ENCODE results near the gene PRSS50.

DNA sequence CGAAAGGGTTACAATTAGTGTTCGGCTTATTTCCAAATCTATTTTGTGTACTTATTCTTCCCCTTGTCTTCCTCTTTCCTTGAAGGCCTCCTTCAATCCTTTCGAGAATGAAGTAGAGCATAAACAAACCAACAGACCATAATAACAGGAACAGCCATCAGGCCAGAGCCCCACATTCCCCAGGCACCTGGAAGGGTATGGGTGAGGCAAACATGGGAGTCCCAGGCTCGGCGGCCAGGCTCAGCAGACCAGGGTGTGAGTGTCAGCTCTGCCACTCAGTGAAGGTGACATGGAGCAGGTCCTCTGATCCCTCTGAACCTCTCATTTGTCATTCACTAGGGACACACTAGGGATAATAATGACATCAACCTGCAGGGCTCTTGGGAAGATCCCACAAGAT, 38.0 kb downstream of the PRSS50 start:
- TF ChIP-seq, protein P1, sequence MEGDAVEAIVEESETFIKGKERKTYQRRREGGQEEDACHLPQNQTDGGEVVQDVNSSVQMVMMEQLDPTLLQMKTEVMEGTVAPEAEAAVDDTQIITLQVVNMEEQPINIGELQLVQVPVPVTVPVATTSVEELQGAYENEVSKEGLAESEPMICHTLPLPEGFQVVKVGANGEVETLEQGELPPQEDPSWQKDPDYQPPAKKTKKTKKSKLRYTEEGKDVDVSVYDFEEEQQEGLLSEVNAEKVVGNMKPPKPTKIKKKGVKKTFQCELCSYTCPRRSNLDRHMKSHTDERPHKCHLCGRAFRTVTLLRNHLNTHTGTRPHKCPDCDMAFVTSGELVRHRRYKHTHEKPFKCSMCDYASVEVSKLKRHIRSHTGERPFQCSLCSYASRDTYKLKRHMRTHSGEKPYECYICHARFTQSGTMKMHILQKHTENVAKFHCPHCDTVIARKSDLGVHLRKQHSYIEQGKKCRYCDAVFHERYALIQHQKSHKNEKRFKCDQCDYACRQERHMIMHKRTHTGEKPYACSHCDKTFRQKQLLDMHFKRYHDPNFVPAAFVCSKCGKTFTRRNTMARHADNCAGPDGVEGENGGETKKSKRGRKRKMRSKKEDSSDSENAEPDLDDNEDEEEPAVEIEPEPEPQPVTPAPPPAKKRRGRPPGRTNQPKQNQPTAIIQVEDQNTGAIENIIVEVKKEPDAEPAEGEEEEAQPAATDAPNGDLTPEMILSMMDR (IDR thresholded peaks at IDR 0.05) = no peak
- TF ChIP-seq FOXJ3 (CRISPR knock-in tag; IDR thresholded peaks at IDR 0.05; ENCODE audit: borderline replicate concordance) = no peak
